Liver (tissue), 9 donors: ENCODE measurements around the gene ING5. TPM values are rescaled to one million over a fixed set of nuclear protein-coding genes. Genes with fewer than 3 reads are reported as not detected.
A peak's percentile ranks its signal among the peaks of the same experiment; 100 is the strongest.

ENCODE experiments used
- DNase-seq: peaks from one replicate; pipeline ENCODE4 v3.0.0-alpha.2; 2017; ENCODE audit warnings: low spot score
- H3K27ac ChIP-seq, 2 donors: one replicate each; pipeline ENCODE4 v1.7.0; 2013; ENCODE audit warnings: inconsistent platforms in 2 of 2, low read length in 2 of 2, control low read depth in 1 of 2, low read depth in 1 of 2, mild to moderate bottlenecking in 1 of 2
- H3K27me3 ChIP-seq, 4 donors: one replicate each; pipeline versions ENCODE4 v1.6.1 to v1.7.0; 2013; ENCODE audit warnings: low read length in 3 of 4, inconsistent platforms in 1 of 4, mild to moderate bottlenecking in 1 of 4, moderate library complexity in 1 of 4; ENCODE audit not compliant: control insufficient read depth in 4 of 4, insufficient read depth in 4 of 4
- H3K36me3 ChIP-seq, 4 donors: one replicate each; pipeline versions ENCODE4 v1.6.1 to v1.7.0; 2013; ENCODE audit warnings: low read length in 3 of 4, mild to moderate bottlenecking in 3 of 4, low read depth in 1 of 4, moderate library complexity in 1 of 4; ENCODE audit not compliant: control insufficient read depth in 4 of 4, insufficient read depth in 3 of 4
- H3K4me1 ChIP-seq, 4 donors: one replicate each; pipeline versions ENCODE4 v1.6.1 to v1.7.0; 2013; ENCODE audit warnings: low read length in 3 of 4, mild to moderate bottlenecking in 3 of 4, moderate library complexity in 1 of 4; ENCODE audit not compliant: control insufficient read depth in 4 of 4, insufficient read depth in 4 of 4
- H3K4me3 ChIP-seq, 3 donors: one replicate each; pipeline versions ENCODE4 v1.6.1 to v1.7.0; 2013; ENCODE audit warnings: low read length in 3 of 3, control low read depth in 1 of 3, low read depth in 1 of 3, mild to moderate bottlenecking in 1 of 3
- H3K9ac ChIP-seq, 2 donors: one replicate each; pipeline ENCODE4 v1.7.0; 2013; ENCODE audit warnings: low read length in 2 of 2, mild to moderate bottlenecking in 2 of 2, moderate library complexity in 2 of 2, control low read depth in 1 of 2, low read depth in 1 of 2
- H3K9me3 ChIP-seq, 4 donors: one replicate each; pipeline versions ENCODE4 v1.6.1 to v1.7.0; 2013; ENCODE audit warnings: low read length in 3 of 4; ENCODE audit not compliant: control insufficient read depth in 4 of 4
- EGR1 ChIP-seq, 2 donors: IDR thresholded peaks; 2 replicates each; pipeline ENCODE4 v1.6.1; 2016 to 2018; ENCODE audit warnings: antibody characterized with exemption in 2 of 2, low read depth in 2 of 2
- FOXA1 ChIP-seq: IDR thresholded peaks from 2 replicates; pipeline ENCODE4 v1.6.1; 2016; ENCODE audit warnings: antibody characterized with exemption
- FOXA2 ChIP-seq: IDR thresholded peaks from 2 replicates; pipeline ENCODE4 v1.6.1; 2016; ENCODE audit warnings: antibody characterized with exemption
- GABPA ChIP-seq, 2 donors: IDR thresholded peaks in 1 of 2; conservative IDR thresholded peaks in 1 of 2; 2 replicates each; pipeline ENCODE4 v1.6.1; 2016; ENCODE audit warnings: antibody characterized with exemption in 2 of 2, mild to moderate bottlenecking in 1 of 2, moderate library complexity in 1 of 2
- HNF4A ChIP-seq, 2 donors: conservative IDR thresholded peaks; 2 replicates each; pipeline ENCODE4 v1.6.1; 2016; ENCODE audit warnings: antibody characterized with exemption in 2 of 2, mild to moderate bottlenecking in 2 of 2
- HNF4G ChIP-seq: IDR thresholded peaks from 2 replicates; pipeline ENCODE4 v1.6.1; 2016; ENCODE audit warnings: antibody characterized with exemption
- JUND ChIP-seq, 2 donors: IDR thresholded peaks; 2 replicates each; pipeline ENCODE4 v1.6.1; 2016; ENCODE audit warnings: antibody characterized with exemption in 2 of 2
- MAX ChIP-seq: IDR thresholded peaks from 2 replicates; pipeline ENCODE4 v1.6.1; 2016; ENCODE audit warnings: antibody characterized with exemption
- NR2F2 ChIP-seq: IDR thresholded peaks from 2 replicates; pipeline ENCODE4 v1.6.1; 2016; ENCODE audit warnings: antibody characterized with exemption
- RAD21 ChIP-seq, 2 donors: IDR thresholded peaks; 2 replicates each; pipeline ENCODE4 v1.6.1; 2016; ENCODE audit warnings: antibody characterized with exemption in 2 of 2, mild to moderate bottlenecking in 2 of 2
- RXRA ChIP-seq, 2 donors: IDR thresholded peaks; 2 replicates each; pipeline ENCODE4 v1.6.1; 2017 to 2018; ENCODE audit warnings: antibody characterized with exemption in 2 of 2, mild to moderate bottlenecking in 1 of 2
- SP1 ChIP-seq: IDR thresholded peaks from 2 replicates; pipeline ENCODE4 v1.6.1; 2018; ENCODE audit warnings: antibody characterized with exemption, mild to moderate bottlenecking
- TAF1 ChIP-seq: conservative IDR thresholded peaks from 2 replicates; pipeline ENCODE4 v1.6.1; 2016; ENCODE audit warnings: antibody characterized with exemption, mild to moderate bottlenecking
- YY1 ChIP-seq: IDR thresholded peaks from 2 replicates; pipeline ENCODE4 v1.6.1; 2016; ENCODE audit warnings: antibody characterized with exemption, mild to moderate bottlenecking
- ZBTB33 ChIP-seq: IDR thresholded peaks from 2 replicates; pipeline ENCODE4 v1.6.1; 2016; ENCODE audit warnings: antibody characterized with exemption
- WGBS: extraction: QIAGEN DNeasy Blood & Tissue Kit; methylation state at CpG from one replicate; pipeline ENCODE4 v1.1.7; 2013; 5-methylcytosine and 5-hydroxymethylcytosine counted together
- polyA plus RNA-seq, 2 donors: library from polyadenylated mRNA; stranded (reverse) in 1 of 2; unstranded in 1 of 2; fragments of 200-250 nt in 1 of 2; fragments of >200 nt in 1 of 2; fragmentation: Nextera tagmentation in 1 of 2; extraction: Ambion mirVana in 1 of 2; gene quantifications; one replicate each; pipeline versions ENCODE4 v1.2.1 to v1.2.3, GENCODE V29; 2013 to 2015
- total RNA-seq, 2 donors: library from RNA; depleted of rRNA; stranded (reverse); fragments of >200 nt; gene quantifications; one replicate each; pipeline ENCODE4 v1.2.3, GENCODE V29; 2014
- TF ChIP-seq, protein P1 (sequence below): IDR thresholded peaks from 2 replicates; pipeline ENCODE4 v1.6.1; 2016; ENCODE audit warnings: antibody characterized with exemption
- TF ChIP-seq, protein P2 (sequence below): fragments of 150-350 bp; IDR thresholded peaks from 2 replicates; pipeline ENCODE4 v1.5.1; 2017; ENCODE audit warnings: improper control_type of control experiment, low read depth, low read length; ENCODE audit not compliant: missing input control
- TF ChIP-seq, protein P3 (sequence below): IDR thresholded peaks from 2 replicates; pipeline ENCODE4 v1.6.1; 2016; ENCODE audit warnings: antibody characterized with exemption, mild to moderate bottlenecking
- donor health status: healthy.
- donor health status: healthy.
- donor health status: healthy.
- donor health status: healthy.
- donor health status: healthy.

ING5 gene
- total and polyA plus RNA-seq, 4 donors, result 7.2 to 24.2 (median 13.9) TPM

DNA sequence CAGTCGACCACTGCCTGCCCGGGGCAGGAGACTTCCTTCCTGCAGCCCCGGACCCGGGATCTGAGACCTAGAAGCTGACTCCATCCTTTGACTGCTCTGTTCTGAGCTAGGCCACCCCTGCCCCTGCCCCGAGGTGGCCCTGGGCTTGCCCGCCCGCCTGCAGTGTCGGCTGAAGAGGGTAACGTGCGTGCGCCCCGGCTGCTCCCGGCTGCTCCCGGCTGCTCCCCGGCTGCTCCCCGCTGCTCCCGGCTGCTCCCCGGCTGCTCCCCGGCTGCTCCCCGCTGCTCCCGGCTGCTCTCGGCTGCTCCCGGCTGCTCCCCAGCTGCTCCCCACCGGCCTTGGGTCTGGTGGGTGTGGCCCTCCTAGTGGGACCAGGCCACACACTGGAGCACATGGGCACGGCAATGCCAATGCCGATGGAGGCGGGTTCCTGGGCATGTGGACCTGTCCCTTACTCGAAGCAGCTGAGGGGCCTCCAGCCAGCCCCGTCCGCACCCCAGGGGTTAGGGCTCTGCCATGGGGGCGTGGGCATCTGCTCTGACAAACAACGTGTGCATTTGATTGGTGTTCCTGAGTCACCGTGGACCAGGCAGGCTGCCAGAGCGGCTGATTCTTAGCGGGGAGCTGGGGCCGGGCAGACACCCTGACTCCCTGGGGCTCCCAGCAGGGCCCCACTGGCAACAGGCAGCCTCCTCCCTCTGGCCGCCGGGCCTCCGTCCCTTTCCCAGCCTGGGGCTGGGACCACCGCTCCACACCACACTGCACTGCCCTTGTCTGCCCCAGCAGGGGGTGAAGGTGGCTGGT is 72.8 kb downstream of the ING5 start:
- Histone ChIP-seq H3K9ac (no peak overlapping the region), H3K36me3 (no peaks in the 10 kb centered on the region), H3K4me3 (no peak overlapping the region), H3K27me3 (no peaks in the 10 kb centered on the region), H3K9me3 (no peaks in the 10 kb centered on the region), H3K4me1 (peaks cover 19 to 56% (median 38%) of the 10 kb centered on the region in 4 donors), H3K27ac (no peak overlapping the region)
- peak; percentile 37 for DNase-seq
- 79% methylated on average over 40 of the region's 40 CpGs for WGBS
- no peak for TF ChIP-seq SP1
- no peak for TF ChIP-seq GABPA (IDR thresholded peaks at IDR 0.05 in 1 of 2, conservative IDR thresholded peaks at IDR 0.05 in 1 of 2)
- no peak for TF ChIP-seq HNF4G
- no peak for TF ChIP-seq RXRA (IDR thresholded peaks at IDR 0.05)
- TF ChIP-seq ZBTB33, result no peak
- no peak for TF ChIP-seq RAD21 (IDR thresholded peaks at IDR 0.05)
- TF ChIP-seq FOXA1, result no peak
- no peak for TF ChIP-seq YY1
- TF ChIP-seq JUND (IDR thresholded peaks at IDR 0.05), result no peak
- TF ChIP-seq, protein P1, sequence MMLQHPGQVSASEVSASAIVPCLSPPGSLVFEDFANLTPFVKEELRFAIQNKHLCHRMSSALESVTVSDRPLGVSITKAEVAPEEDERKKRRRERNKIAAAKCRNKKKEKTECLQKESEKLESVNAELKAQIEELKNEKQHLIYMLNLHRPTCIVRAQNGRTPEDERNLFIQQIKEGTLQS, result no peak

DNA sequence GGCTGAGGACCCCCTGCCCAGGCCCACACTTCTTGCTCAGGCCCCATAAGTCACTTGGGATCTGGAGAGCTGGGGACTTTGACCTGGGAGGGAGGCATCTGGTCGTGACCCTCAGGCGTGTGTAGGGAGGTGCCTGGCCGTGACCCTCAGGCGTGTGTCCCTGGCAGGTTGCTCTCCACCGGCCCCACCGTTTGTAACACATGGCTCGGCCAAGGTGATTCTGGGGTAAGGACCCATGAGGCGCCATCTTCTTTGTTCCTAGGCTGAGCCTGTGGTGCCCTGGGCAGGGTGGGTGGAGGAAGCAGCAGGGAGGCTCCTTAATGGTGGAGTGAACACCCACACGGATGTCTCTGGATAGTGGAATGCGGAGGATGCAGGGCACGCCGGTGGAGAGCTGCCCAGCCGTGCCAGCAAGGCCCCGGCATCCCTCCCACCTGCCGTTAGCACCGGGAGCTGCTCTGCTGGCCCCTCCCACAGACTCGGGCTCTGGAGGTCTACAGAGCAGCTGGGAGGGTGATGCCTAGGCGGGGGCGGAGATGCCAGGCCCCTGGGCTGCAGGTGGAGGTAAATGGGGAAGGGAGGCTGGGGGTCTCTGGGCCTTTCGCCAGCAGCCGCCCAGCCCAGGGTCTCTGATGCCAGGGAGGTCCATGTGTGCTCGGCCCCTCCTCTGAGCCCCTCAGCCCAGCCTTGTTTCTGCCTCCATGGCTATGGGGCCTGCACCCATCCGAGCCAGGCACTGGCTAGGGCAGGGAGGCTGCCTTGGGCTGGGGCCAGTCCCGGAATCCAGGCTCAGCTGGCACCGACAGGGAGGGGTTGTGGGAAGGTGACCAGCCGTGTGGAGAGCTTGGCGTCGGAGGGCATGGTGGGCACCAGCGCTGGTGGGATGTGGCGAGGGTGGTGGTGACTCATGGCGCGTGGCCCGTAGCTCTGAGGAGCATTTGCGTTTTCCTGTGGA is 73.7 kb downstream of the ING5 start:
- peaks cover 10 to 47% (median 30%) of the 10 kb centered on the region in 4 donors for H3K4me1 ChIP-seq
- TF ChIP-seq SP1 (no peak), FOXA1 (no peak), YY1 (no peak), RXRA (IDR thresholded peaks at IDR 0.05) (no peak), HNF4G (no peak), NR2F2 (no peak), EGR1 (IDR thresholded peaks at IDR 0.05; ENCODE audit: low read depth in 2 of 2) (no peak), GABPA (IDR thresholded peaks at IDR 0.05 in 1 of 2, conservative IDR thresholded peaks at IDR 0.05 in 1 of 2) (no peak), HNF4A (conservative IDR thresholded peaks at IDR 0.05) (no peak), MAX (no peak), TAF1 (no peak), ZBTB33 (no peak), JUND (IDR thresholded peaks at IDR 0.05) (no peak), RAD21 (IDR thresholded peaks at IDR 0.05) (no peak), FOXA2 (no peak)
- TF ChIP-seq, protein P2, sequence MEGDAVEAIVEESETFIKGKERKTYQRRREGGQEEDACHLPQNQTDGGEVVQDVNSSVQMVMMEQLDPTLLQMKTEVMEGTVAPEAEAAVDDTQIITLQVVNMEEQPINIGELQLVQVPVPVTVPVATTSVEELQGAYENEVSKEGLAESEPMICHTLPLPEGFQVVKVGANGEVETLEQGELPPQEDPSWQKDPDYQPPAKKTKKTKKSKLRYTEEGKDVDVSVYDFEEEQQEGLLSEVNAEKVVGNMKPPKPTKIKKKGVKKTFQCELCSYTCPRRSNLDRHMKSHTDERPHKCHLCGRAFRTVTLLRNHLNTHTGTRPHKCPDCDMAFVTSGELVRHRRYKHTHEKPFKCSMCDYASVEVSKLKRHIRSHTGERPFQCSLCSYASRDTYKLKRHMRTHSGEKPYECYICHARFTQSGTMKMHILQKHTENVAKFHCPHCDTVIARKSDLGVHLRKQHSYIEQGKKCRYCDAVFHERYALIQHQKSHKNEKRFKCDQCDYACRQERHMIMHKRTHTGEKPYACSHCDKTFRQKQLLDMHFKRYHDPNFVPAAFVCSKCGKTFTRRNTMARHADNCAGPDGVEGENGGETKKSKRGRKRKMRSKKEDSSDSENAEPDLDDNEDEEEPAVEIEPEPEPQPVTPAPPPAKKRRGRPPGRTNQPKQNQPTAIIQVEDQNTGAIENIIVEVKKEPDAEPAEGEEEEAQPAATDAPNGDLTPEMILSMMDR, result no peak
- TF ChIP-seq, protein P3, sequence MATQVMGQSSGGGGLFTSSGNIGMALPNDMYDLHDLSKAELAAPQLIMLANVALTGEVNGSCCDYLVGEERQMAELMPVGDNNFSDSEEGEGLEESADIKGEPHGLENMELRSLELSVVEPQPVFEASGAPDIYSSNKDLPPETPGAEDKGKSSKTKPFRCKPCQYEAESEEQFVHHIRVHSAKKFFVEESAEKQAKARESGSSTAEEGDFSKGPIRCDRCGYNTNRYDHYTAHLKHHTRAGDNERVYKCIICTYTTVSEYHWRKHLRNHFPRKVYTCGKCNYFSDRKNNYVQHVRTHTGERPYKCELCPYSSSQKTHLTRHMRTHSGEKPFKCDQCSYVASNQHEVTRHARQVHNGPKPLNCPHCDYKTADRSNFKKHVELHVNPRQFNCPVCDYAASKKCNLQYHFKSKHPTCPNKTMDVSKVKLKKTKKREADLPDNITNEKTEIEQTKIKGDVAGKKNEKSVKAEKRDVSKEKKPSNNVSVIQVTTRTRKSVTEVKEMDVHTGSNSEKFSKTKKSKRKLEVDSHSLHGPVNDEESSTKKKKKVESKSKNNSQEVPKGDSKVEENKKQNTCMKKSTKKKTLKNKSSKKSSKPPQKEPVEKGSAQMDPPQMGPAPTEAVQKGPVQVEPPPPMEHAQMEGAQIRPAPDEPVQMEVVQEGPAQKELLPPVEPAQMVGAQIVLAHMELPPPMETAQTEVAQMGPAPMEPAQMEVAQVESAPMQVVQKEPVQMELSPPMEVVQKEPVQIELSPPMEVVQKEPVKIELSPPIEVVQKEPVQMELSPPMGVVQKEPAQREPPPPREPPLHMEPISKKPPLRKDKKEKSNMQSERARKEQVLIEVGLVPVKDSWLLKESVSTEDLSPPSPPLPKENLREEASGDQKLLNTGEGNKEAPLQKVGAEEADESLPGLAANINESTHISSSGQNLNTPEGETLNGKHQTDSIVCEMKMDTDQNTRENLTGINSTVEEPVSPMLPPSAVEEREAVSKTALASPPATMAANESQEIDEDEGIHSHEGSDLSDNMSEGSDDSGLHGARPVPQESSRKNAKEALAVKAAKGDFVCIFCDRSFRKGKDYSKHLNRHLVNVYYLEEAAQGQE, result no peak
- TF ChIP-seq, protein P1, result no peak
- no peak overlapping the region for H3K9ac ChIP-seq
- H3K9me3 ChIP-seq, result no peaks in the 10 kb centered on the region
- DNase-seq, result peak; percentile 25
- no peak overlapping the region for H3K27ac ChIP-seq
- 74% methylated on average over 34 of the region's 34 CpGs for WGBS
- no peak overlapping the region for H3K4me3 ChIP-seq
- no peaks in the 10 kb centered on the region for H3K27me3 ChIP-seq
- H3K36me3 ChIP-seq, result no peaks in the 10 kb centered on the region
